RKO (cell line): ENCODE results near the gene VASP.
A peak's percentile ranks its signal among the peaks of the same experiment; 100 is the strongest.

Experiments used
- DNase-seq: peaks from one replicate; pipeline ENCODE4 v3.0.0-alpha.2; 2016; ENCODE audit warnings: low spot score

VASP gene

GRCh38 chr19:45515807-45516401 lies 8.6 kb downstream of the VASP start:
- no peak for DNase-seq

DNA sequence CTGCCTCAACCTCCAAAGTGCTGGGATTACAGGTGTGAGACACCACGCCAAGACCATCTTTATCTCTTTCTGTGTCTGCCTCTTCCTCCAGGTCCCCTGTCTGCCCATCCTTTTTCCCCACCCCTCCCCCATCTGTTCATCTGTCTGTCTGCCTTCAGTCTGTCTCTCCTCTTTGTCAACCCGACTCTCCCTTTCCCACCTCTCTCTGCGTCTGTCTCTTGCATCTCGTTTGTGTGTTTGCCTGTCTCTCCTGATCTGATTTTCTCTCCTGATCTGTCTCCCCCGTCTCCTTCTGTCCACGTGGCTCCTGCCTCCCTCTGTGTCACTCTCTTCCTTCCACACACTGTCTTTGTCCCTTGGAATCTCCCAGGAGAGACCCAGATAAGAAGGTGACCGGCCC lies 10.0 kb downstream of the VASP start:
- DNase-seq: no peak

GRCh38 chr19:45517641-45518468 lies 10.6 kb downstream of the VASP start:
- no peak for DNase-seq

- no peak for DNase-seq
Observed at GRCh38 chr19:45518469-45518826, 11.2 kb downstream of the VASP start.

DNA sequence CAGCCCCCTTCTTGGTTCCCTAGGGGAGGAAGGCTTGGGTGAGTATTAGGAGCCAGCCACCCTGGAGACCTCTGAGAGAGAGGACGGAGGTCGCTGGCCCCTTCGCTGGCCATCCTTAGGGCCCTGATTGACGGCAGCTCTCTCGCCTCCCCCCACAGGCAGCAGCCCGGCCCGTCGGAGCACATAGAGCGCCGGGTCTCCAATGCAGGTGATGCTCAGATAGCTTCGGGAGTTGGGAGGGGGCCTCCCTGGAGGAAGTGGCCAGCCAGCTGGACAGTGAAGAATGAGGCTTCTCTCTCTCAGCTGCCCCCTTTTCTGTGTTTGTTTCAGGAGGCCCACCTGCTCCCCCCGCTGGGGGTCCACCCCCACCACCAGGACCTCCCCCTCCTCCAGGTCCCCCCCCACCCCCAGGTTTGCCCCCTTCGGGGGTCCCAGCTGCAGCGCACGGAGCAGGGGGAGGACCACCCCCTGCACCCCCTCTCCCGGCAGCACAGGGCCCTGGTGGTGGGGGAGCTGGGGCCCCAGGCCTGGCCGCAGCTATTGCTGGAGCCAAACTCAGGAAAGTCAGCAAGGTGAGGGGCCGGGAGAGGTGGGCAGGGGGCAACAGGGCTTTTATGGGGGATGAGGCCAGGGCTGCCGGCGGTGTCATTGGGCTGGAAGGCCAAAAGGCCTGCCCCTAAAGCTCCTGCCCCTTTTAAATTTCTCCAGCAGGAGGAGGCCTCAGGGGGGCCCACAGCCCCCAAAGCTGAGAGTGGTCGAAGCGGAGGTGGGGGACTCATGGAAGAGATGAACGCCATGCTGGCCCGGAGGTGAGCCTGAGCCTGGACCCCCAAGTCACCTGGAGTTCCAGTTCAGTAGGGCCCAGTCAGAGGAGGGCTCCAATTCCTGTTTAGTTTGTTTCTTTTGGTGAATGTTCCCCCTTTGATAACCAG lies 15.0 kb downstream of the VASP start:
- no peak for DNase-seq

GRCh38 chr19:45523642-45524256 lies 16.5 kb downstream of the VASP start:
- peak; percentile 88 for DNase-seq

GRCh38 chr19:45524575-45525129 lies 17.4 kb downstream of the VASP start:
- no peak for DNase-seq

- peak; percentile 83 for DNase-seq
Observed at GRCh38 chr19:45526143-45526542, 18.9 kb downstream of the VASP start.

DNA sequence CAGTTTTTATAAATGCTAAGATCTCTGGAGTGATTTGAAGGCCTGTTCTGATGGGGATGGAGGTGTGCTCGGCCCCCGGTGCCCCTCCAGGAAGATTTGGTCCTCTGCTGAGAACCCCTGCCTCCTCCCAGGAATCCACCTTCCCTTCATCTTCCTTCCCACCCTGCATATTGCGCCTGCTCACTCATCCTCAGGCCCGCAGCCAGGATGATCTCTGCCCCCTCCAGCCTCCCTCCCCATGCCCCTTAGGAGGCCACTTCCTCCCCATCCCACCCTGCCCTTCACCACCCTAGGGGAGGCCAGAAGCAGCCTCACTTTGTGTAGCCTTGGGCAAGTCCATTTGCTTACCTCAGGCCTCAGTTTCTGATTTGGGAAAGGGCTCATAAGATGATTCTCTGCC lies 19.7 kb downstream of the VASP start:
- DNase-seq: no peak

- no peak for DNase-seq
Observed at GRCh38 chr19:45527731-45528130, 20.5 kb downstream of the VASP start.

- DNase-seq: peak; percentile 61
Observed at GRCh38 chr19:45528149-45528743, 21.0 kb downstream of the VASP start.

GRCh38 chr19:45528744-45529419 lies 21.6 kb downstream of the VASP start:
- DNase-seq: no peak

- no peak for DNase-seq
Observed at GRCh38 chr19:45529420-45529785, 22.1 kb downstream of the VASP start.

DNA sequence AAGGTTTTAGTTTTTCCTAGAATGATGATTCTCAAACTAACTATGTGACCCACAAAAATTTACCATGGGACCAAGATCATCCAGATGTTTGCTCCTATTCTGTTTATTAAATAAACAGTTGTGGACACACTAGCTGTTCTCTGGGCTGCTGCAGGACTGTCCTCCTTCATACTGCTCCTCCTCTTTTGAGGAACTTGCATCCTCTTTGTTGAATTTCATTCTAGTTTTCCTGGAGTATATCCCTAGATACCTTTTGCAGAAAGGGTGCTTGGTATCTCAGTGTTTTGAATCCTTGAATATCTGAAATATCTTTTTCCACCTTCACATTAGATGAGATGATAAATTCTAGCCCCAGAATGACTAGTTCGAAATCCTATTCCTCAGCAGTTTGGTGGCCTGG lies 24.1 kb downstream of the VASP start:
- DNase-seq: no peak

DNA sequence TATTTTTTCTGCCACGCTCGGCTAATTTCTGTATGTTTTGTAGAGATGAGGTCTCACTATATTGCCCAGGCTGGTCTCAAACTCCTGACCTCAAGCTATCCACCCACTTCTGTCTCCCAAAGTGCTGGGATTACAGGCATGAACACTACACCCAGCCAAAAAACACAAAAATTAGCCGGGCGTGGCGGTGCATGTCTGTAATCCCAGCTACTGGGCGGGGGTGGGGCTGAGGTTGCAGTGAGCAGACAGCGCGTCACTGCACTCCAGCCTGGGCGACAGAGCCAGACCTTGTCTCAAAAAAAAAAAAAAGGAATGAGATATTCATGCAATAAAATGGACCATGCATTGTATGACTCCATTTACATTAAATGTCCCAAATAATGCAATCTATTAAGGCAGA lies 32.2 kb downstream of the VASP start:
- no peak for DNase-seq

DNA sequence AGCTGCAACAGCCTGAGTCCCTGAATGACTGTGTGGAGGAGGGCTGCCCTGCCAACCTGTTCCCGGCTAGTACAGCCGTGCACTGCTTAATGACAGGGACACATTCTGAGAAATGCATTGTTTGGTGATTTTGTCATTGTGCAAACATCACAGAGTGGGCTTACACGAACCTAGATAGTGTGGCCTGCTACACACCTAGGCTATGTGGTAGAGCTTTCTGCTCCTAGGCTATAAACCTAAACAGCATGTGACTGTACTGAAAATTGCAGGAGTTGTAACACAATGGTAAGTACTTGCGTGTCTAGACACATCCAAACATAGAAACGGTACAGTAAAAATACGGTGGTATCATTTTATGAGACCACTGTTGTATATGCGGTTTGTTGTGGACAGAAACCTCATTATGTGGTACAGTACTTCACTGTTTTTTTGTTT lies 35.0 kb downstream of the VASP start:
- DNase-seq: no peak

DNA sequence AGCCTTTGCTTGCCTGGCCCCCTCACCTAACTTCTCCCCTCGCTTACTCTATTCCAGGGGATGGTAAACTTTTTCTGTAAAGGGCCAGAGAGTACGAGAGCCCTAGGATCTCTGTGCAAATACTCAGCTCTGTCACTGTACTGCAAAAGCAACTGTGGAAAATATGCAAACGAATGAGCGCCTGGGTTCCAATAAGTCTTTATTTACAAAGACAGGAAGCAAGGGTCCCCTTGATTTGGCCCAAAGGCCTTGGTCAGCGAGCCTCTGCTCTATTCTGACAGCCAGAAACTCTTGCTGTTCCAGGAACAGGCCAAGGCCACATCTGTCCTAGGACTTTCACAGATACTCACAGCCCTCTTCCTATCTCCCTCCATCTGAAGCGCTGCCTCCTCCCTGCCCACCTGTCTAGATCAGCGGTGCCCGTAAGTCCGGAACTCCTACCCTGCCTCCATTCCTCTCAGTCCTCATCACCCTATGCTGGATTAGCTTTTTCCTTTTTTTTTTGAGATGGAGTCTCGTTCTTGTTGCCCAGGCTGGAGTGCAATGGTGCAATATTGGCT lies 40.0 kb downstream of the VASP start:
- DNase-seq: no peak

- DNase-seq: peak; percentile 20
Observed at GRCh38 chr19:45547965-45548609, 40.8 kb downstream of the VASP start.

GRCh38 chr19:45553464-45553863 lies 46.2 kb downstream of the VASP start:
- DNase-seq: no peak

DNA sequence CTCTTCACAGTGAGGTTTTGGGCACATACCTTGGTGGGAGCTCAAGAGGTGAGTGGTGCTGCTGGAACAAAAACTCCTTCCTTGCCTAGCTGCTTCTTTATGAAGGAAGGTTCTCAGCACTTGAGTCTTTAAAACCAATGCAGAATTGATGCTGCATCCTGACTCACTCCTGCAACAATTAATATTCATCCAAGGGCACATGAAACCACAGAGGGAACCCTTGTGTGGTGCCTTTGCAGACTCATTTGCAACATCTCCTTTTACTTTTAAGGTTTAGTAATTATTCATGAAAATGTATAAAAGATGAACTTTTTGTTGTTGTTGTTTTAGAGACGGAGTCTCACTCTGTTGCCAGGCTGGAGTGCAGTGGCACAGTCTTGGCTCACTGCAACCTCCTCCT lies 47.2 kb downstream of the VASP start:
- no peak for DNase-seq
